ENCODE measurements around the gene SRPK2.

Gene SRPK2

DNA sequence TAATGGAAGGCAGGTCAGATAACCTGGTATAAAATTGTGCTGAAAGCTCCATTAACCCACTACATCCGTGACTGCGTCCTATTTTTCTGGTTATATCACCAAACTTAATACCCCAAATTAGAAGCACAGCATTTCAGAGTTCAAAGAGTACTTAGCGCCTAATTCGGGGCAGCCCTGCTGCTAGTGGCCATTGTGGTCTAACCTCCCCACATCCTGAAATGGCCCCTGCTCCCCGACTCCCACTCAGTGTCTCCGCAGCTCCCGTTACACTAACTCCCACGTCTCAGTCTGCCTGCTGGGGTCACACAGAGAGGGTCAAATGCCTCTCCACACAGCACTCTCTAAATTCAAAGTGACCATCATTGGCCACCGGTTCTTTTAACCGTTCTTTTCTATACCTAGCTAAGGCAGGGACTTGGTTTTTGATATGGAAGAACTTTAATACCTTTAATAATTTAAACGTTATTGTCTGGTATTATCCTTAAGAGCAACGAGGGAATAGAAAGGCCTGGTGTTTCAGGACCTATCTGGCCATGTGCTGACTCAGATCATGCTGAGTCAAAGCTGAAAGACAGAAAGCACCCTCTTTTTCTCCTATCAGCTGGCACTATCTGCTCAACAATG lies 257.6 kb downstream of the SRPK2 start:
- no peak for DNase-seq

DNA sequence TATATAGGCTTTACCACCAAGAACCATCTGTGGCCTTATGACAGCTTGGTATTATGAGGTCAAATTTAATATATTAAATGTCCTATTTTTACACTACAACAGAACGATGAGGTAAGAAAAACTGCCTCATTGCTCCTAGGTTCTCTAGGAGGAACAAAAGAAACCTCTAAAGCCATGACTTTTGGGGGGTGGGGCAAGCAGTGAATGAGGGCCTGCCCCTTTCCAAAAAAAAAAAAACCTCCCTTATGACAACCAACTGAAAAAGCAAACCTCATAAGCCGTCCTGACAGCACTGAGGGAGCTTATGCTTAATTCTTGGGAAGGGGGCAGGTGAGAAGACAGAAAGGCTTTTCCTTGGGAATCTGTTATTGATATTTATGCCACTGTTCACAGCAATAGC lies 258.1 kb downstream of the SRPK2 start:
- no peak for DNase-seq

DNA sequence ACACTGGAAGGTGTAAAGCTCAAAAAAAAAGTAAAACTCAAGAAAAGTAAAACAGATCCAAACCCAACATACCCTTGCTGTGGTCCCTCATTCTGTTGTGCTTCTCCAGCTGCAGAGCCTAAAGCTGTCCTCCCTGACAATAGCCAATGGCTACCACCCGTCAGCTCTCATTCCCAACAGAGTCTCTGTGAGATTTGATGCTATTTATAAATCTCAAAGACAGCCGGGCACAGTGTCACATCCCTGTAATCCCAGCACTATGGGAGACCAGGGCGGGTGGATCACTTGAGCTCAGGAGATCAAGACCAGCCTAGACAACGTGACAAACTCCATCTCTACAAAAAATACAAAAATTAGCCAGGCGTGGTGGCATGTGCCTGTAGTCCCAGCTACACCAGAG lies 258.7 kb downstream of the SRPK2 start:
- no peak for DNase-seq

DNA sequence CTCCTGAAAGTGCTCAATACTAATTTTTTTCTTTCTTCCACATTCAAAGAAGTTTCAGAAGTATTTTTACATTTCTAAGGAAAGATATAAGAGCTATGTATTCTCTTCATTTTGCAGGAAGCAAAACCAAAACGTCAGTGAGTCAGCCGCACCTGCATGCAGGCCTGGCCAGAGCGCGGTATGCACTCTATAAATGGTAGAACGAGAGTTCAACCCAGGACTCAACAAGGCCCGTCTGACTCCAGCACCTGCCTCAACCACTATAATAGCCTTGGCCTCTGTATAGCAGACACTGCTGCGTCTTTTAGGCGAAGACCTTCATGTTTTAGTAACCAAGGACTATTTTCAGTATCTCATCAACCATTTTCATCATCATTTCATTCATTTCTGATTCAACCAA lies 261.5 kb downstream of the SRPK2 start:
- no peak for DNase-seq

DNA sequence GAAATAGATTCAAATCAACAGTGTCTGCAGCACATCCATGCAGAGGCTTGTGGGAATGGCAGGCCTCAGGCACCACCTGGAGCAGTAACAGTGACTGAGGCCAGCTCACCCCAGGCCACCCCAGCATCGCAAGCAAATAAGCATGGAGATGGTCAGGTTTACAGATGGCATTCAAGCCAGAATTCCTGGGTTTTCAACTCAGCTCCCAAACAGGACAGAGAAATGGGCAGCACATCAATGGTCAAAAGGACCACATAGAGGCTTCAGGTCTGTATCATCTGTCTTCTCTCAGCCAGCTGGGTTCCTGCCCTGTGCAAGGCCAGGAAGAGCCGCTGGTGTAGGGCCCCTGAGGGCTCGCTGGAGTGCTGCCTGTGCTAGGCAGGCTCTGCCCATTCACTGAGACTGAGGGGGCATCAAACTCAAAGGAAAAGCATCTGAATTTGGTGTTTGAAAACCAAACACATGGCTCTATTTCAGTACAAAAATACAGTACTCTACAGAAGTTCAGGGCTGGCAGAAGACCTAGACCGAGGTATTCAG lies 262.2 kb downstream of the SRPK2 start:
- no peak for DNase-seq

DNA sequence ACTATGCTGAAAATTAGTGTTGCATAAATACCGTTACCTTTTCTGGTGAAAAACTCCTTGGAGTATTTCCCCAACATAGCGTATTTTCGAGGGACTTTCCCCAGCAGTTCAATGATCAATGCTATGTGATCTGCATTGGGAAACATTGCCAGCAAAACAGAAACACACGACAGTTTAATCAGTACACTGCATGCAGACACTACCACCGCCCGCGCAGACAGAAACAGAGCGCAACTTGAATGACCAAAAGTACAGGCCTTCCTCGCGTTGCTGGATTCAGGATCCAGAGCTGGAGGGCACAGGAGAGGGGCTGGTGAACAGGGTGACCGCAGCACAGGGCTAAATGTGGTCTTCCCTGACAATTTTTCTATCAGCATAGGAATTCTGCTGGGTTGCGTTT lies 263.0 kb downstream of the SRPK2 start:
- no peak for DNase-seq

DNA sequence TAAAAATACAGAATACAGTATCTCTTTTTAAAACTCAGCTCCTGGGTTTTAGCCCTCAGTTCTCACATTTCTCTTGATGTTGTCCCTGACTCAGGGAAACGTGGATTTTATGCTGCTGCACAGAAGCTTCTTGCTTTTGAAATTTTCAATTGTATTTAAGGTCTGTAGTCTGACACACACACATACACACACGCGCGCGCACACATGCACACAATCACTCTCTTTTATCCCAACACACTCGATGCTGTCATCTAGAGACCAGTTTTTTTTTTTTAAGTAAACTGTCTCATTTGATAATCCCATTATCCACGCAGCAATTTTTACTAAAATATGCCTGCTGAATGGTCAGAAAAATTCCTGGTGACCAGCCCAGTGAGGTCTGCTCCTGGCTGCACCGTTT lies 266.1 kb downstream of the SRPK2 start:
- no peak for DNase-seq

DNA sequence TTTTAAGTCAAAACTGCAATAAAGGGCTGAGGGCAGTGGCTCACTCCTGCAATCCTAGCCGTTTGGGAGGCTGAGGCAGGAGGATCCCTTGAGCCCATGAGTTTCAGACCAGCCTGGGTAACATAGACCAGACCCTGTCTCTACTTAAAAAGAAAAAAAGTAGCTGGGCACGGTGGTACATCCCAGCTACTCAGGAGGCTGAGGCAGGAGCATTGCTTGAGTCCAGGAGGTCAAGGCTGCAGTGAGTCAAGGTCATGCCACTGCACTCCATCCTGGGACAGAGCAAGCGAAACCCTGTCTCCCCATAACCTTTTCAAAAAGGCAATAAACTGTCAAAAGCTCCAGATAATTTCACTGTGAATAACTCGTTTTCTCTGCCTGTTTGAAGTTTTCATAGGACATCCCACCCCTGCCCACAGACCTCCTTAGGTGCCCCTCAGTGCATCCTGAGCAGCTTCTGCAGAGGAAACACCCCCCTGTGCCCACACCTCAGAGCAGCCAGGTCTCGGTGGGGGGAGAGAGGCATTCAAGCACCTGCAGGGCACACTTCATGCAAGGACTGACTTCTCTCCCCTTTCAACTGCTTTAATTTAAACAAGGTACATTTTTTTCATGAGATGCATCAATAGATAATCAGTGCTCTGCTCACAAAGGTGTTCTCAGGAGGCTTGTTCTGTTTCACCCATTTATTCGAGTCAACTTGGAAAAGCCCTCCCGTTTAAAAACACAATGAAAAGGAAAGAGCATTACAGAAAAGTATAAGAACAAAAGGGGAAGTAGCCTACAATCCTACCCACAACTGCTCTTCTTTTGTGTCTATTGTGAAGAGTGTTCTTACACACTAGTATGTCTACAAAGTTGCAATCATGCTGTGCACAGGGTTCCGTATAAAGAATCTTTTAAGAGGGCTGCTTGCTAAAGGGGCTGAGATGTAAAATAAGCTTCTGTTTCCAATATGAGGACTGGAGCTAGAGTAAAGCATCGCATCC lies 269.8 kb downstream of the SRPK2 start:
- no peak for DNase-seq

DNA sequence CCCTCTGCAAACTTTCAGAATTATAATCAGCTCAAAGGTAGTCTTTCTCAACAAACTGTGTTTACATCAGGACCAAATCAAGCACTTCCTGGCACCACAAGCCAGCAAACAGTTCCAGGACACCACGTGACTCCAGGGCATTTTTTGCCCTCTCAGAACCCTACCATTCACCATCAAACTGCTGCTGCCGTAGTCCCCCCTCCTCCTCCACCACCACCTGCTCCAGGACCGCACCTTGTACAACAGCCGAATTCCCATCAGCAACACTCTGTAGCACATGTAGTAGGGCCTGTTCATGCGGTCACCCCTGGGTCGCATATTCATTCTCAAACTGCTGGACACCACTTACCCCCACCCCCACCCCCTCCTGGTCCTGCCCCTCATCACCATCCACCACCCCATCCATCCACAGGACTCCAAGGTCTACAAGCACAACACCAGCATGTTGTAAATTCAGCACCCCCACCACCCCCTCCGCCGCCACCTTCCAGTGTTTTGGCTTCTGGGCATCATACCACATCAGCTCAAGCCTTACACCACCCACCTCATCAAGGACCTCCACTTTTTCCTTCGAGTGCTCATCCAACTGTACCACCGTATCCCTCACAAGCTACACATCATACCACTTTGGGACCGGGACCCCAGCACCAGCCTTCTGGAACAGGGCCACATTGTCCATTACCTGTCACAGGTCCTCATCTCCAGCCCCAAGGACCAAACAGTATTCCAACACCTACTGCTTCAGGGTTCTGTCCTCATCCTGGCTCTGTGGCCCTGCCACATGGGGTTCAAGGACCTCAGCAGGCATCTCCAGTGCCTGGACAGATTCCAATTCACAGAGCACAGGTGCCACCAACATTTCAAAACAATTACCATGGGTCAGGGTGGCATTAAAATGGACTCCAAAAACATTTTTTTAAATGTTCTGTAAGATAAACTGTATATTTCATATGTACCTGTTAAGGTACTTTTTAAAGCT lies 276.0 kb downstream of the SRPK2 start:
- DNase-seq, result no peak

DNA sequence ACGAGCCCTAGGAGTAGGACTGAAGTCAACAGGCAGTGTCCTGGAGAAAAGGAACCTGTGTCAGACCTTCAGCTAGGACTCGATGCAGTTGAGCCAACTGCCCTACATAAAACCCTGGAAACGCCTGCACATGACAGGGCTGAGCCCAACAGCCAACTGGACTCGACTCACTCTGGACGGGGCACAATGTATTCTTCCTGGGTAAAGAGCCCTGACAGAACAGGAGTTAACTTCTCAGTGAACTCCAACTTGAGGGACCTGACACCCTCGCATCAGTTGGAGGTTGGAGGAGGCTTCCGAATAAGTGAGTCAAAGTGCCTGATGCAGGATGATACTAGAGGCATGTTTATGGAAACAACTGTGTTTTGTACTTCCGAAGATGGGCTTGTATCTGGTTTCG lies 281.3 kb downstream of the SRPK2 start:
- no peak for DNase-seq

DNA sequence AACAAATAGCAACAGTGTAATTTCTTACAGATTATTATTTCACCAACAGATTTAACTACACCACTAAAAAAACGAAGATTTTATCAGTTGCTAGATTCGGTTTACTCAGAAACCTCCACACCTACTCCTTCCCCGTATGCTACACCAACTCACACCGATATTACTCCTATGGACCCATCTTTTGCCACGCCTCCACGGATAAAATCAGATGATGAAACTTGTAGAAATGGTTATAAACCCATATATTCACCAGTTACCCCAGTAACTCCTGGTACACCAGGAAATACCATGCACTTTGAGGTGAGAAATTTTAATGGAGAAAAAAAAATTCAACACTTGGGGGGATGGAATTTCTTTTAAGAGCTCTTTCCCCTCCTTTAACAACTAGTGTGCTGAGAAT lies 282.2 kb downstream of the SRPK2 start:
- DNase-seq, result no peak

DNA sequence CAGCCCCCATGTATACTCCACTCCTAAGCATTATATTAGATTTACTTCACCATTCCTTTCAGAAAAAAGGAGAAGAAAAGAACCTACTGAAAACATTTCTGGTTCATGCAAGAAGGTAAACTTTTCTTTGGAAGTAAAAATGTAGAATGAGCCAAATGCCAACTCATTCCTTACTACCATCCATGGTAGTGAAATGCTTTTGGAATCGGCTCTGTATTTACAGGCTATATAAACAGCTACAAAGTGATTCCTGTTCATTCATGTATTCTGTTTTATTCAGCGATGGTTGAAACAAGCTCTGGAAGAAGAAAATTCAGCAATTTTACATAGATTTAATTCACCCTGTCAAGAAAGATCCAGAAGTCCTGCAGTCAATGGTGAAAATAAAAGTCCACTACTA lies 283.1 kb downstream of the SRPK2 start:
- DNase-seq, result no peak

DNA sequence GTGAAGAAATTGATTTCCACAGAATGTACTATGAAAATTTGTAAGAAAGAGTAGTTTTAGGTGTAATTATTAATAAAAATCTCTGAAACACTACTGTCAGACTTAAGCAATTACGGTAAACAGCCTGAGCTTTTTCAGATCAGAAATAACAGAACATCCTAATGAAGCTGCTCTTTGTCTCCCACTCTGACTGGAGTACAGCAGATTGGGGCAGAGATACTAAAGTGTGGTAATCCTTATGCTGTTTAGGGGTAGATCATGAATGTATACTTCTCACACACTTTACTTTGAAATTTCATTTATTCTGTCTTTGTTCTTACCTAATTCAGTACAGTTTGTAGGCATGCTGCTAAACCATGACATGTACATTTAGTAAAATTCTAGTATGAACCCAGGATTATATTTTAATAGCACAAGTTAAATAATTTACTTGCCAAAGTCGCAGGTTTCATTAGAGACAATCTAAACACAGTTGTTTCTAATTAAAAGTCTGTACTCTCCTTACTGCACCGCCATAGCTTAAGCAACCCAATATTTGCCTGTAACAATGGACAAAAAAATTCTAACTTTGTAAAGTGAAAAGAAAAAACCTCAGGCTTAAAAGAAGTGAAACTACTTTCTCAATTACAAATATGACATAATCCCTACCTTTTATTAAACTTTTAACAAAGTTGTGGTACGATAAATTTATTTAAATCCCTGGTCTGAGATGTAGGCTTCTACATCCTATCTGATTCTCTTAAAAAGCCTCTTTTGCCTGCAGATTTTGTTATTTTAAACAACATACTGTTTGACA lies 286.0 kb downstream of the SRPK2 start:
- no peak for DNase-seq

DNA sequence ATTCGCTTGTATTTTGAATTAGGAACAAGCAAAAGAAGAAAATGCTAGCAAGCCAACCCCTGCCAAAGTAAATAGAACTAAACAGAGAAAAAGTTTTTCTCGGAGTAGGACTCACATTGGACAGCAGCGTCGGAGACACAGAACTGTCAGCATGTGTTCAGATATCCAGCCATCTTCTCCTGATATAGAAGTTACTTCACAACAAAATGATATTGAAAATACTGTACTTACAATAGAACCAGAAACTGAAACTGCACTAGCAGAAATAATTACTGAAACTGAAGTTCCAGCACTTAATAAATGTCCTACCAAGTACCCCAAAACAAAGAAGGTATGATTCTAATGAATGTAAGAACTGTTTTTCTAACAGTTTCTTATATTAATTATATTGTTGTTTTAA lies 286.9 kb downstream of the SRPK2 start:
- no peak for DNase-seq

DNA sequence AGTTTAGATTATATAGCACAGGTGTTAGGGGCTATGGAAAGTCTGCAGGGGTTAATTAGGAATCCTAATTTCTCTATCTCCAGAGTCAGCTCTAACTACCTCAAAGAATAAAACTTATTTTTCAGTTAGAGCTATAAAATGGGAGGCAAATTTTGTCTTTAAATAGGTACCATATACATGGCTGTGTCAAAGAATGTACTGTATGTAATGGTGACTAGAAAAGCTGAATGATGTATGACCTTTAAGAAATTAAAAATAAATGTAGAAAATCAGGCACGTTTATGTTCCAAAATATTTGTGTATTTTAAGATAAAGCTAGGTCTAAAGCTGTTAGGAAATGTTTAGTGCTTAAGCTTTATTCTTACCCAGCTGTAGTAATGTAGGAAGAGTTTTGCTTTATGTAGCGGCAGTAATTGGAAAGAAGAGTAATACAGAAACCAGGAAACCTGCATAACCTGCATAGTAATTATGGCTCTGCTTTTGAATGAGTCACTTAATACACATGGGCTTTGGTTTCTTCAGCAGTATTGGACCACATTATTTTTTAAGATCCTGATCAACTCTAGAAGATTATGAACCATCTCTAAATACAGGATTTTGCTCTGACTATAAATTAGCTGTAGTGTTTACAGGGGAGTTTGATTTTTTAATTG lies 289.7 kb downstream of the SRPK2 start:
- DNase-seq, result no peak

DNA sequence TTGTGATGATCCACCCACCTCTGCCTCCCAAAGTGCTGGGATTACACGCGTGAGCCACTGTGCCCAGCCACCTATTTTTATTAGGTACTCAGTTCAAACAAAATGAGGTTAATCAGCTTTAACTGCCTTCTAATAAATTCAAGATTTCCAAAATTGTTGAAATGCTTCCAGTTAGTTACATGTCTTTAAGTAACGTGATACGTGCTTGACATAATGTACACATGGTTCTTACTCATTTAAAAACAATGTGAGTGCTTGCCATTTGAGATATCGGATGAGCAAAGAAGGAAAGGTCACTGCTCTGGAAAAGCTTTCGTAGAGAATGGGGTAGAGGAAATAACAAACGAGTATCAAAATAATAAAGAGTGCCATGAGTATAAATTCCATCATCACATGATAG lies 291.1 kb downstream of the SRPK2 start:
- no peak for DNase-seq

DNA sequence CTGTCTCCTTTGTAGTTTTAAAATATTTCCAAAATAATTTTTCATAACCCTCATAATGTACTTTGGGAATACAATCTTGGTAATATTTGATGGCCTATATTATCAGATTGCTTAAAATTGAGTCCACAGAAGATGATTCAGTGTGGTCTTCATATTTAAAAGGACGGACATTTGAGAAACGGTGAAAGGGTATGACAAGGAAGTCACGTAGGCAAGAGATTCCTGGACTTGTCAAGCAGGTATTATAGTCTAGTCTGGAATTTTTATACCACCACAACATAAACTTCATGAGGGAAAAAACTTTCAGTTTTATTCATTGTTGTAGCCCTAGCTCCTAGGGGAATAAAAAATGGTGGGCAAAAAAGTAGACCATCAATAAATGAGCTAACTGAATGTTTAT lies 292.4 kb downstream of the SRPK2 start:
- no peak for DNase-seq

DNA sequence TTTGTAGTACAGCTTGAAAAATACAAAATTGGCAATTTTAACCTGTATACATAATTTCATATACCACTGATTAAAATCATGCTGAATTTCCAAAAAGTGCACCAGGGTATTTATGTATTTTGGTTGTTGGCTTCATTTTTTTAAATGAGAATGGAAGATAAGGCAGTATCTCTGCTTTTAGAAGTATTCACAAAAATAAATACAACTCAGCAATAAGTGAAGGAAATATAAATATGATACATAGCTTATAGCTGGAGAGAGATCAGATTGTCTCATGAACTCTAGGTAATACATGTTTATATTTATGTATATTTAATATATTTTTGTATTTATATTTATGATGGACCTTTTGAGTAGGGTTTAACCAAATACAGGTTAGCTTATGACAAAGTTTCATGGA lies 293.8 kb downstream of the SRPK2 start:
- no peak for DNase-seq

DNA sequence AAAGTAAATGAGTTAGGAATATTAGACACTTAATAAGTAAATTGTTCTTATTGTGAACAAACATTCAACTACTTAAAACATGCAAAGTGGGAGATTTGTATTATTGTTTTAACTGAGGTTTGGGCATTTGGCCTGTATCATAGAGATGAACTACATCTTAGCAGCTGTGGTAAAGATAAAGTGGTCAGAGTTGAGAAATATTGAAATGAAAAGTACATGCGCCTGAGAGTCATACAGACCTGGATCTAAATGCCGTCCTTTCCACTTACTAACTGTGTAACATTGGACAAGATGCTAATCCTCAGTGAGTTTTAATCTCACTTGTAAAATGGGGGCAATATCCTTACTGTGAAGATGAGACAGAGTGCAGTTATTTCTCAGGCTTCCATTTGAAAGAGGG lies 300.3 kb downstream of the SRPK2 start:
- DNase-seq, result no peak

DNA sequence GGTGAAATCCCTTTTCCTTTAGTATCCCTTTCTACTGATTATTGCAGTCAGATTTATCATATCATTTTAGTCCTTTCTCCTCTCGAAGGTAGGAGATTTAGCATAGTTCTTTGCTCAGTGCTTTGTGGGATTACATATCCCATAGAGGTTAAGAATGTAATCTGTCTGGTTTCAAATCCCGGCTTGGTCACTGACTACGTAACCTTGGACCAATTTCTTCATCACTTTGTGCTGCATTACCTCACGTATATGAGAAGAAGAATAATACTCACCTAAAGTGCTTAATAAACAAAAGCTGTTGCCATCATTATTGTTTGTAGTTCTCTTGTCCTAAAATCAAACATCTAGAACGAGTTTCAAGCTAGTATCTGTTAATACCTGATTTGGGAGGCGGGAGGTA lies 300.7 kb downstream of the SRPK2 start:
- DNase-seq, result no peak

DNA sequence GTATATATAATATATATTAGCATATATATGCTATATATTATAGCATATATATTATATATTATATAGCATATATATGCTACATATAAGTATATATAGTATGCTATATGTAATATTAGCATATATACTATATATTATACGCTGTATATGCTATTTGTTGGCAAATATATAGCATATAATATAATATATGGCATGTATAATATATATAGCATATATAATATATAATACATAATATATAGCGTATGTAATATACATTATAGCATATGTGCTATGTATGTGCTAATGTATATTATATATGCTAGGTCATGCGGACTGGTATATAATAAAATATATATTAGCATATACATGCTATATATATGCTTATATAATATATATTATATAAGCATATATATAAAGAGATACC lies 301.9 kb downstream of the SRPK2 start:
- DNase-seq, result no peak

DNA sequence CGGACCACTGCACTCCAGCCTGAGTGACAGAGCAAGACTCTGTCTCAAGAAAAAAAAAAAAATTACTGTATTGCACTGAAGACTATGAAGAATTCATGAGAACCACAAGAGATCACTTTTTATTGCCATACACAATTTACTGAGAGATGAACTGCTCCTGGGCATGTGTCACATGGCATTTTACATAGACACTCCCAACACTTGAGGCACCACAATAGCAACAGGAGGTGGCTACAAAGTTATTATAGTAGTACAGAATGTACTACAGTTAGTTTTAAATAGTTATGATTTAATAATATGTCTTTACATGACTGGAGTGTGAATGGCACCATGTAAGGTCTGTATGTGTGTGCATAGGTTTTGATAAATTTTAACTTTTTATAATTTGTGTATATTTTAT lies 304.1 kb downstream of the SRPK2 start:
- no peak for DNase-seq

Data from CD4-positive, alpha-beta T cell treated with Interleukin-1 beta for 1 hour (primary cell).